Naive thymus-derived CD8-positive, alpha-beta T cell (primary cell): ENCODE results near the gene WNK2. TPM values are rescaled to one million over a fixed set of nuclear protein-coding genes. Genes with fewer than 3 reads are reported as not detected.

Experiments
- ATAC-seq, 2 donors: fragments of 150-1000 bp; cut with Tn5 transposase in 1 of 2; sonication (Bioruptor Pico), chemical (Tn5 transposase) in 1 of 2; 1 replicate in 1 of 2; 2 replicates in 1 of 2; pipeline ENCODE4 v1.10.0; 2021; ENCODE audit warnings: mild to moderate bottlenecking in 2 of 2, moderate library complexity in 2 of 2
- POLR2A ChIA-PET: fragments of 350-600 bp; sonication (Branson Sonifier 250); formaldehyde crosslinking; loops from one replicate; lab custom pipeline; 2021; ENCODE audit warnings: antibody characterized with exemption; lab: Charles Lee
- DNase-seq, 10 donors: peaks; one replicate each; pipeline versions ENCODE4 v3.0.0 to v3.0.0-alpha.2; 2020 to 2022
- H3K27ac Mint-ChIP-seq, 10 donors: one replicate each; pipeline ENCODE4 v1.8.0; 2020 to 2022; ENCODE audit warnings: mild to moderate bottlenecking in 10 of 10, mixed read lengths in 10 of 10, moderate library complexity in 4 of 10, inconsistent platforms in 1 of 10
- H3K27me3 Mint-ChIP-seq, 5 donors: one replicate each; pipeline ENCODE4 v1.8.0; 2021 to 2022; ENCODE audit warnings: mixed read lengths in 5 of 5
- H3K36me3 Mint-ChIP-seq, 3 donors: one replicate each; pipeline ENCODE4 v1.8.0; 2020 to 2022; ENCODE audit warnings: mixed read lengths in 3 of 3, mild to moderate bottlenecking in 2 of 3, inconsistent platforms in 1 of 3
- H3K4me1 Mint-ChIP-seq, 4 donors: one replicate each; pipeline ENCODE4 v1.8.0; 2021 to 2022; ENCODE audit warnings: mixed read lengths in 4 of 4
- H3K4me3 Mint-ChIP-seq, 10 donors: one replicate each; pipeline ENCODE4 v1.8.0; 2020 to 2022; ENCODE audit warnings: mild to moderate bottlenecking in 10 of 10, mixed read lengths in 10 of 10, moderate library complexity in 6 of 10, inconsistent platforms in 1 of 10
- H3K9me3 Mint-ChIP-seq, 9 donors: one replicate each; pipeline ENCODE4 v1.8.0; 2020 to 2022; ENCODE audit warnings: mixed read lengths in 9 of 9, mild to moderate bottlenecking in 3 of 9, inconsistent platforms in 1 of 9, moderate library complexity in 1 of 9
- polyA plus RNA-seq, 3 donors: library from polyadenylated mRNA; unstranded; fragments of 300-500 nt; fragmentation: Illumina TruSeq; gene quantifications; one replicate each; pipeline ENCODE4 v1.2.3, GENCODE V29; 2021
- total RNA-seq, 8 experiments: library from RNA in 2 of 8; stranded (reverse) in 2 of 8; gene quantifications; one replicate each; pipeline ENCODE4 v1.2.3 and lab custom pipeline; 2021 to 2026

WNK2 gene
- total and polyA plus RNA-seq, 5 experiments from 2014 or later, result 0.27 TPM; not detected in 4

GRCh38 chr9:93207860-93208734 lies 24.2 kb downstream of the WNK2 start:
- H3K36me3 Mint-ChIP-seq, result no peaks in the 10 kb centered on the region
- DNase-seq (peak in 1 of 10 donors; percentile 41), ATAC-seq (no peak)
- POLR2A ChIA-PET, result no interaction called here
- no peak overlapping the region for H3K4me3 Mint-ChIP-seq
- no peaks in the 10 kb centered on the region for H3K9me3 Mint-ChIP-seq
- peak overlapping the region in 3 of 10 donors; percentile 20 to 63 (median 35) for H3K27ac Mint-ChIP-seq
- H3K4me1 Mint-ChIP-seq, result peaks cover 5 to 9% (median 5%) of the 10 kb centered on the region in 4 donors
- H3K27me3 Mint-ChIP-seq, result peaks cover 0 to 1% (median 0%) of the 10 kb centered on the region in 5 donors

- ATAC-seq, result no peak
- peak in 1 of 10 donors; percentile 63 for DNase-seq
- Mint-ChIP-seq H3K27ac (peak overlapping the region in 1 of 10 donors; percentile 35), H3K27me3 (peaks cover 0 to 3% (median 0%) of the 10 kb centered on the region in 5 donors), H3K36me3 (no peaks in the 10 kb centered on the region), H3K4me3 (no peak overlapping the region), H3K9me3 (peaks cover 0 to 2% (median 0%) of the 10 kb centered on the region in 9 donors), H3K4me1 (peaks cover 5 to 8% (median 5%) of the 10 kb centered on the region in 4 donors)
- POLR2A ChIA-PET, result no interaction called here
These were observed 25.2 kb downstream of the WNK2 start for GRCh38 chr9:93209097-93209496.

- POLR2A ChIA-PET, result no interaction called here
- no peak for ATAC-seq
- H3K4me3 Mint-ChIP-seq, result no peak overlapping the region
These were observed 25.8 kb downstream of the WNK2 start for GRCh38 chr9:93209576-93210323.

GRCh38 chr9:93210324-93210973 lies 26.5 kb downstream of the WNK2 start:
- POLR2A ChIA-PET, result no interaction called here

More at GRCh38 chr9:93209576-93210323, 25.8 kb downstream of the WNK2 start:
- Mint-ChIP-seq H3K9me3 (peaks cover 0 to 3% (median 0%) of the 10 kb centered on the region in 9 donors), H3K27ac (peak overlapping the region in 1 of 10 donors; percentile 35), H3K4me1 (peaks cover 2 to 5% (median 3%) of the 10 kb centered on the region in 4 donors), H3K27me3 (peaks cover 0 to 3% (median 0%) of the 10 kb centered on the region in 5 donors), H3K36me3 (no peaks in the 10 kb centered on the region)
- peak in 1 of 10 donors; percentile 51 for DNase-seq

GRCh38 chr9:93210974-93211653 lies 27.2 kb downstream of the WNK2 start:
- peaks cover 0 to 8% (median 6%) of the 10 kb centered on the region in 3 donors for H3K36me3 Mint-ChIP-seq
- H3K27me3 Mint-ChIP-seq, result peaks cover 0 to 7% (median 0%) of the 10 kb centered on the region in 5 donors
- ATAC-seq, result no peak
- H3K4me3 Mint-ChIP-seq, result no peak overlapping the region
- no peak overlapping the region for H3K27ac Mint-ChIP-seq
- POLR2A ChIA-PET, result no interaction called here
- DNase-seq, result peak in 1 of 10 donors; percentile 2
- H3K4me1 Mint-ChIP-seq, result peaks cover 0 to 5% (median 0%) of the 10 kb centered on the region in 4 donors
- peaks cover 0 to 9% (median 4%) of the 10 kb centered on the region in 9 donors for H3K9me3 Mint-ChIP-seq

More at GRCh38 chr9:93210324-93210973, 26.5 kb downstream of the WNK2 start:
- Mint-ChIP-seq H3K4me1 (peaks cover 0 to 5% (median 0%) of the 10 kb centered on the region in 4 donors), H3K4me3 (no peak overlapping the region), H3K36me3 (peaks cover 0 to 2% (median 1%) of the 10 kb centered on the region in 3 donors), H3K9me3 (peaks cover 0 to 4% (median 2%) of the 10 kb centered on the region in 9 donors), H3K27me3 (peaks cover 0 to 4% (median 0%) of the 10 kb centered on the region in 5 donors), H3K27ac (no peak overlapping the region)
- peak in 1 of 10 donors; percentile 57 for DNase-seq
- ATAC-seq, result no peak

GRCh38 chr9:93211654-93212001 lies 27.7 kb downstream of the WNK2 start:
- POLR2A ChIA-PET, result no interaction called here
- no peak for ATAC-seq
- peaks cover 0 to 9% (median 6%) of the 10 kb centered on the region in 3 donors for H3K36me3 Mint-ChIP-seq
- no peak for DNase-seq
- no peak overlapping the region for H3K4me3 Mint-ChIP-seq
- H3K27ac Mint-ChIP-seq, result no peak overlapping the region
- peaks cover 0 to 5% (median 0%) of the 10 kb centered on the region in 4 donors for H3K4me1 Mint-ChIP-seq
- H3K27me3 Mint-ChIP-seq, result peaks cover 0 to 7% (median 0%) of the 10 kb centered on the region in 5 donors
- peaks cover 0 to 10% (median 5%) of the 10 kb centered on the region in 9 donors for H3K9me3 Mint-ChIP-seq

- Mint-ChIP-seq H3K36me3 (peaks cover 0 to 9% (median 6%) of the 10 kb centered on the region in 3 donors), H3K27me3 (peaks cover 0 to 7% (median 0%) of the 10 kb centered on the region in 5 donors), H3K9me3 (peaks cover 0 to 10% (median 6%) of the 10 kb centered on the region in 9 donors), H3K4me1 (peaks cover 0 to 5% (median 0%) of the 10 kb centered on the region in 4 donors), H3K27ac (no peak overlapping the region), H3K4me3 (no peak overlapping the region)
- ATAC-seq (no peak), DNase-seq (peak in 1 of 10 donors; percentile 28)
- POLR2A ChIA-PET, result no interaction called here
These were observed 28.5 kb downstream of the WNK2 start for GRCh38 chr9:93212409-93212808.

- H3K27me3 Mint-ChIP-seq, result peaks cover 0 to 7% (median 0%) of the 10 kb centered on the region in 5 donors
- ATAC-seq, result no peak
- H3K9me3 Mint-ChIP-seq, result peaks cover 0 to 10% (median 6%) of the 10 kb centered on the region in 9 donors
- POLR2A ChIA-PET, result no interaction called here
- DNase-seq, result no peak
- H3K36me3 Mint-ChIP-seq, result peaks cover 0 to 9% (median 6%) of the 10 kb centered on the region in 3 donors
- H3K4me1 Mint-ChIP-seq, result no peaks in the 10 kb centered on the region
- H3K4me3 Mint-ChIP-seq, result no peak overlapping the region
- no peak overlapping the region for H3K27ac Mint-ChIP-seq
These were observed 32.1 kb downstream of the WNK2 start for GRCh38 chr9:93216073-93216365.

GRCh38 chr9:93217706-93218105 lies 33.8 kb downstream of the WNK2 start:
- no peak for ATAC-seq
- no peak overlapping the region for H3K27ac Mint-ChIP-seq

GRCh38 chr9:93218161-93218560 lies 34.2 kb downstream of the WNK2 start:
- ATAC-seq (no peak), DNase-seq (peak in 1 of 10 donors; percentile 54)

More at GRCh38 chr9:93217706-93218105, 33.8 kb downstream of the WNK2 start:
- H3K36me3 Mint-ChIP-seq, result peaks cover 0 to 9% (median 6%) of the 10 kb centered on the region in 3 donors
- H3K9me3 Mint-ChIP-seq, result peaks cover 0 to 10% (median 6%) of the 10 kb centered on the region in 9 donors
- DNase-seq, result peak in 1 of 10 donors; percentile 46
- POLR2A ChIA-PET, result no interaction called here
- peaks cover 0 to 9% (median 3%) of the 10 kb centered on the region in 5 donors for H3K27me3 Mint-ChIP-seq
- H3K4me1 Mint-ChIP-seq, result no peaks in the 10 kb centered on the region
- no peak overlapping the region for H3K4me3 Mint-ChIP-seq

GRCh38 chr9:93218671-93219420 lies 34.9 kb downstream of the WNK2 start:
- peak in 1 of 10 donors; percentile 50 for DNase-seq
- Mint-ChIP-seq H3K27ac (no peak overlapping the region), H3K9me3 (peaks cover 0 to 10% (median 6%) of the 10 kb centered on the region in 9 donors), H3K4me1 (no peaks in the 10 kb centered on the region), H3K36me3 (peaks cover 0 to 9% (median 6%) of the 10 kb centered on the region in 3 donors), H3K4me3 (no peak overlapping the region), H3K27me3 (peaks cover 0 to 8% (median 3%) of the 10 kb centered on the region in 5 donors)
- ATAC-seq, result no peak
- POLR2A ChIA-PET, result no interaction called here

More at GRCh38 chr9:93218161-93218560, 34.2 kb downstream of the WNK2 start:
- no peaks in the 10 kb centered on the region for H3K4me1 Mint-ChIP-seq
- peaks cover 0 to 10% (median 6%) of the 10 kb centered on the region in 9 donors for H3K9me3 Mint-ChIP-seq
- no peak overlapping the region for H3K4me3 Mint-ChIP-seq
- POLR2A ChIA-PET, result no interaction called here
- H3K27me3 Mint-ChIP-seq, result peaks cover 0 to 9% (median 3%) of the 10 kb centered on the region in 5 donors
- H3K36me3 Mint-ChIP-seq, result peaks cover 0 to 9% (median 6%) of the 10 kb centered on the region in 3 donors
- H3K27ac Mint-ChIP-seq, result peak overlapping the region in 1 of 10 donors; percentile 18
